ENCODE results near the gene KCNQ1.

DNA sequence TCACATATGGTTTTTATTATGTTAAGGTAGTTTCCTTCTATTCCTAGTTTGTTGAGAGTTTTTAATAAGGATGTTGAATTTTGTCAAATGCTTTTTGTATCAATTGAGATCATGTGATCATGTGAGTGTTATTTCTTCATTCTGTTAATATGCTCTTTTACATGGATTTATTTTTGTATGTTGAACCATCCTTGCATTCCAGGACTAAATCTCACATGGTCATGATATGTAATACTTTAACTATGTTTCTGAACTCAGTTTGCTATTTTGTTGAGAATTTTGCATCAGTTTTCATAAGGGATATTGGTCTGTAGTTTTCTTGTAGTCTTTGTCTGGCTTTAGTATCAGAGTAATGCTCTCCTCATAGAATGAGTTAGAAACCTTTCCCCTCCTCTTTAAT, 43.2 kb downstream of the KCNQ1 start:
- TF ChIP-seq, protein P1, sequence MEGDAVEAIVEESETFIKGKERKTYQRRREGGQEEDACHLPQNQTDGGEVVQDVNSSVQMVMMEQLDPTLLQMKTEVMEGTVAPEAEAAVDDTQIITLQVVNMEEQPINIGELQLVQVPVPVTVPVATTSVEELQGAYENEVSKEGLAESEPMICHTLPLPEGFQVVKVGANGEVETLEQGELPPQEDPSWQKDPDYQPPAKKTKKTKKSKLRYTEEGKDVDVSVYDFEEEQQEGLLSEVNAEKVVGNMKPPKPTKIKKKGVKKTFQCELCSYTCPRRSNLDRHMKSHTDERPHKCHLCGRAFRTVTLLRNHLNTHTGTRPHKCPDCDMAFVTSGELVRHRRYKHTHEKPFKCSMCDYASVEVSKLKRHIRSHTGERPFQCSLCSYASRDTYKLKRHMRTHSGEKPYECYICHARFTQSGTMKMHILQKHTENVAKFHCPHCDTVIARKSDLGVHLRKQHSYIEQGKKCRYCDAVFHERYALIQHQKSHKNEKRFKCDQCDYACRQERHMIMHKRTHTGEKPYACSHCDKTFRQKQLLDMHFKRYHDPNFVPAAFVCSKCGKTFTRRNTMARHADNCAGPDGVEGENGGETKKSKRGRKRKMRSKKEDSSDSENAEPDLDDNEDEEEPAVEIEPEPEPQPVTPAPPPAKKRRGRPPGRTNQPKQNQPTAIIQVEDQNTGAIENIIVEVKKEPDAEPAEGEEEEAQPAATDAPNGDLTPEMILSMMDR (conservative IDR thresholded peaks at IDR 0.05; ENCODE audit: low read length) = no peak
- no peak for TF ChIP-seq EZH2phosphoT487 (IDR thresholded peaks at IDR 0.05; ENCODE audit: borderline replicate concordance)

Measured in Loucy (cell line).